Measurements from ENCODE around the gene GFRA1. TPM values are rescaled to one million over a fixed set of nuclear protein-coding genes. Genes with fewer than 3 reads are reported as not detected.

GFRA1 gene
- total RNA-seq, 1 experiment from 2014 or later = 0.30 TPM

GRCh38 chr10:116099023-116099420, 174.0 kb downstream of the GFRA1 start:
- ChIA-PET RAD21 (ENCODE audit: low non-redundant PET in 1 of 2, low total read pairs in 2 of 2, uncharacterized antibody in 2 of 2, unreplicated experiment in 2 of 2) (no interaction called here), CTCF (no interaction called here), POLR2A (no interaction called here)
- Histone ChIP-seq H2AFZ (ENCODE audit: low read depth, low read length, poor library complexity, severe bottlenecking) (no peak overlapping the region), H3K4me2 (ENCODE audit: low read length) (no peak overlapping the region), H3K4me1 (ENCODE audit: control insufficient read depth in 1 of 2, insufficient read depth in 2 of 2, low read length in 2 of 2) (no peaks in the 10 kb centered on the region), H4K20me1 (ENCODE audit: insufficient read depth) (no peaks in the 10 kb centered on the region), H3K9me2 (ENCODE audit: insufficient read depth) (no peaks in the 10 kb centered on the region), H3K27me3 (ENCODE audit: insufficient read depth, low read length) (peaks cover 81% of the 10 kb centered on the region), H3K4me3 (replicated peaks in 1 of 2; ENCODE audit: low read depth in 1 of 2, low read length in 2 of 2) (no peak overlapping the region), H3K9me3 (ENCODE audit: control insufficient read depth in 1 of 2, insufficient read depth in 1 of 2, low read depth in 1 of 2, low read length in 2 of 2) (no peaks in the 10 kb centered on the region), H3K36me3 (ENCODE audit: control insufficient read depth in 1 of 2, insufficient read depth in 2 of 2, low read length in 2 of 2) (no peaks in the 10 kb centered on the region), H3K79me2 (ENCODE audit: insufficient read depth, low read length) (no peaks in the 10 kb centered on the region), H3K9ac (ENCODE audit: low read length) (no peak overlapping the region), H3K27ac (ENCODE audit: low read depth, low read length) (no peak overlapping the region)
- TF ChIP-seq YY1 (IDR thresholded peaks at IDR 0.05; ENCODE audit: extremely low read depth, insufficient replicate concordance, low read depth, low read length) = no peak
- no peak for TF ChIP-seq RAD21 (IDR thresholded peaks at IDR 0.05; ENCODE audit: low read depth)
- TF ChIP-seq JUND (IDR thresholded peaks at IDR 0.05) = no peak
- TF ChIP-seq CEBPB (IDR thresholded peaks at IDR 0.05; ENCODE audit: low read depth) = no peak
- TF ChIP-seq CBX3 (IDR thresholded peaks at IDR 0.05; ENCODE audit: low read depth) = no peak
- TF ChIP-seq ZFX (IDR thresholded peaks at IDR 0.05) = no peak
- no peak for TF ChIP-seq SIN3A (IDR thresholded peaks at IDR 0.05; ENCODE audit: low read depth)
- TF ChIP-seq ZNF274 (IDR thresholded peaks at IDR 0.05; ENCODE audit: low read depth, low read length) = no peak
- no peak for TF ChIP-seq POLR2AphosphoS5 (IDR thresholded peaks at IDR 0.05; ENCODE audit: low read depth, low read length)
- TF ChIP-seq EZH2phosphoT487 (IDR thresholded peaks at IDR 0.05; ENCODE audit: borderline replicate concordance) = no peak
- TF ChIP-seq, protein P1, sequence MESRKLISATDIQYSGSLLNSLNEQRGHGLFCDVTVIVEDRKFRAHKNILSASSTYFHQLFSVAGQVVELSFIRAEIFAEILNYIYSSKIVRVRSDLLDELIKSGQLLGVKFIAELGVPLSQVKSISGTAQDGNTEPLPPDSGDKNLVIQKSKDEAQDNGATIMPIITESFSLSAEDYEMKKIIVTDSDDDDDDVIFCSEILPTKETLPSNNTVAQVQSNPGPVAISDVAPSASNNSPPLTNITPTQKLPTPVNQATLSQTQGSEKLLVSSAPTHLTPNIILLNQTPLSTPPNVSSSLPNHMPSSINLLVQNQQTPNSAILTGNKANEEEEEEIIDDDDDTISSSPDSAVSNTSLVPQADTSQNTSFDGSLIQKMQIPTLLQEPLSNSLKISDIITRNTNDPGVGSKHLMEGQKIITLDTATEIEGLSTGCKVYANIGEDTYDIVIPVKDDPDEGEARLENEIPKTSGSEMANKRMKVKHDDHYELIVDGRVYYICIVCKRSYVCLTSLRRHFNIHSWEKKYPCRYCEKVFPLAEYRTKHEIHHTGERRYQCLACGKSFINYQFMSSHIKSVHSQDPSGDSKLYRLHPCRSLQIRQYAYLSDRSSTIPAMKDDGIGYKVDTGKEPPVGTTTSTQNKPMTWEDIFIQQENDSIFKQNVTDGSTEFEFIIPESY (IDR thresholded peaks at IDR 0.05; ENCODE audit: extremely low read depth, insufficient replicate concordance, low read length) = no peak
- no peak for TF ChIP-seq EGR1 (IDR thresholded peaks at IDR 0.05; ENCODE audit: low read depth)
- TF ChIP-seq POLR2A (IDR thresholded peaks at IDR 0.05; ENCODE audit: borderline replicate concordance, extremely low read depth, insufficient read depth, insufficient read length) = no peak
- TF ChIP-seq CTCF (IDR thresholded peaks at IDR 0.05 in 2 of 3, conservative IDR thresholded peaks at IDR 0.05 in 1 of 3; ENCODE audit: borderline replicate concordance in 1 of 3, insufficient read depth in 1 of 3, low read depth in 2 of 3, low read length in 2 of 3) = no peak
- no TSS peak for BruUV-seq (replicated peaks)
- no peak for ATAC-seq
- DNase-seq (ENCODE audit: low read depth, low spot score) = no peak
- intact Hi-C loops (cut with micrococcal nuclease) = no loop called here
